Measurements from ENCODE around the gene TPM2.

Gene TPM2

GRCh38 chr9:35679091-35679490 is 10.6 kb downstream of the TPM2 start:
- no peak for DNase-seq (ENCODE audit: low read depth, low spot score)

GRCh38 chr9:35675732-35676392 is 13.9 kb downstream of the TPM2 start:
- no peak for DNase-seq (ENCODE audit: low read depth, low spot score)

- DNase-seq (ENCODE audit: low read depth, low spot score), result no peak
Observed at GRCh38 chr9:35675204-35675603, 14.5 kb downstream of the TPM2 start.

GRCh38 chr9:35674025-35674361 is 15.7 kb downstream of the TPM2 start:
- DNase-seq (ENCODE audit: low read depth, low spot score), result no peak

- DNase-seq (ENCODE audit: low read depth, low spot score), result no peak
Observed at GRCh38 chr9:35673132-35674024, 16.3 kb downstream of the TPM2 start, which contains the start of gene CA9. TSS of gene CA9 (plus strand) at chr9:35673928. CDS start at chr9:35673960, 32 bp downstream.

GRCh38 chr9:35669331-35670145 is 20.2 kb downstream of the TPM2 start:
- DNase-seq (ENCODE audit: low read depth, low spot score), result no peak

GRCh38 chr9:35667939-35668338 is 21.8 kb downstream of the TPM2 start:
- DNase-seq (ENCODE audit: low read depth, low spot score), result no peak

- no peak for DNase-seq (ENCODE audit: low read depth, low spot score)
Observed at GRCh38 chr9:35666549-35666948, 23.2 kb downstream of the TPM2 start.

- DNase-seq (ENCODE audit: low read depth, low spot score), result no peak
Observed at GRCh38 chr9:35666045-35666444, 23.7 kb downstream of the TPM2 start.

GRCh38 chr9:35665471-35665818 is 24.3 kb downstream of the TPM2 start:
- DNase-seq (ENCODE audit: low read depth, low spot score), result no peak

GRCh38 chr9:35664531-35665470 is 24.9 kb downstream of the TPM2 start, which contains the start of gene ARHGEF39:
TSS of gene ARHGEF39 (minus strand) at chr9:35665195. CDS start at chr9:35665169, 26 bp downstream.
- no peak for DNase-seq (ENCODE audit: low read depth, low spot score)

- no peak for DNase-seq (ENCODE audit: low read depth, low spot score)
Observed at GRCh38 chr9:35662437-35662836, 27.3 kb downstream of the TPM2 start.

- DNase-seq (ENCODE audit: low read depth, low spot score), result no peak
Observed at GRCh38 chr9:35661756-35662350, 27.9 kb downstream of the TPM2 start.

- DNase-seq (ENCODE audit: low read depth, low spot score), result no peak
Observed at GRCh38 chr9:35660966-35661415, 28.7 kb downstream of the TPM2 start.

- DNase-seq (ENCODE audit: low read depth, low spot score), result no peak
Observed at GRCh38 chr9:35659340-35659739, 30.4 kb downstream of the TPM2 start.

GRCh38 chr9:35658968-35659220 is 30.8 kb downstream of the TPM2 start:
- DNase-seq (ENCODE audit: low read depth, low spot score), result no peak

GRCh38 chr9:35658137-35658967 is 31.4 kb downstream of the TPM2 start, which contains the start of gene CCDC107:
TSS of gene CCDC107 (plus strand) at chr9:35658292. CDS start at chr9:35658380, 88 bp downstream.
- peak; percentile 58 for DNase-seq (ENCODE audit: low read depth, low spot score)

GRCh38 chr9:35657546-35658136 is 32.1 kb downstream of the TPM2 start, which contains the start of gene RMRP:
TSS of gene RMRP (minus strand) at chr9:35658019.
- peak; percentile 76 for DNase-seq (ENCODE audit: low read depth, low spot score)

GRCh38 chr9:35656831-35657545 is 32.7 kb downstream of the TPM2 start:
- no peak for DNase-seq (ENCODE audit: low read depth, low spot score)

Data from activated naive CD8-positive, alpha-beta T cell treated with anti-CD3 and anti-CD28 coated beads, Interleukin-2, amount 50 U/mL, for 16 hours (primary cell).